COLO668 (cell line): ENCODE measurements around the gene INAFM2.

Source experiments
- DNase-seq: peaks from one replicate; lab custom pipeline; 2025; ENCODE audit not compliant: unreplicated experiment; lab: John Stamatoyannopoulos, UW

INAFM2 gene

DNA sequence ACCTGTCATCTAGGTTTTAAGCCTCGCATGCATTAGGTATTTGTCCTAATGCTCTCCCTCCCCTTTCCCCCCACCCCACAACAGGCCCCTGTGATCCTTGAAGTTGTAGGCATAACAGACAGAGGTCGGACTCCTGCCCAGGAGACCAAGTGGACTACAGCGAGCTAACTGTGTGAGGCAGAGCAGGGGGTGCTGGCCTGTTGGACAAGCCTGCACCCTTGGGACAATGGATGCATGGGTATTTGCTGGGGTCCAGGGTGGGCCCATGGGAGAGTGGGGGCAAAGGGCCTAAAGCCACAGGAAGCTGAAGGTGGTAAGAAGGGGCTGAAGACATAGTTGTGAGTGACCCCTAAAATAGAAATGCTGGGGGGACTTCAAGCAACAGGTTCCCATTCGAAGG, 18.2 kb upstream of the INAFM2 start:
- DNase-seq = no peak

DNA sequence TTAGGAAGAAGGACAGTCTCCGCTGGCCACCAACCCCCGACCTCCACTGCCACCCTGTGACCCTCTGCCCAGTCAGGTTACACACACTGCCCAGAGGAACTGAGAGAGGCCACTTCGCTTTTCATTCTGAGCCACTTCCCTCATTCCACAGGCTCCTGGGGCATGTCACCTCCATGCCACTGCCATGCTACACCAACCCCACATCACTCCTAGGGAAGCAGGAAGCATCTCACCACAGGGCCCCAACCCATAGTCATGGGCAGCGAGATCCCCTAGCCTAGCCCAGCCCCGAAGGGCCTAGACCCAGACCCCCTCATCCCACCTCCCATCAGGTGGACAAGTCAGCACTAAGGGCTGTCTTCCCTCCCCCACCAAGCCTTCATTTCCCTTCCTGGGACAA, 17.1 kb upstream of the INAFM2 start:
- DNase-seq = no peak

DNA sequence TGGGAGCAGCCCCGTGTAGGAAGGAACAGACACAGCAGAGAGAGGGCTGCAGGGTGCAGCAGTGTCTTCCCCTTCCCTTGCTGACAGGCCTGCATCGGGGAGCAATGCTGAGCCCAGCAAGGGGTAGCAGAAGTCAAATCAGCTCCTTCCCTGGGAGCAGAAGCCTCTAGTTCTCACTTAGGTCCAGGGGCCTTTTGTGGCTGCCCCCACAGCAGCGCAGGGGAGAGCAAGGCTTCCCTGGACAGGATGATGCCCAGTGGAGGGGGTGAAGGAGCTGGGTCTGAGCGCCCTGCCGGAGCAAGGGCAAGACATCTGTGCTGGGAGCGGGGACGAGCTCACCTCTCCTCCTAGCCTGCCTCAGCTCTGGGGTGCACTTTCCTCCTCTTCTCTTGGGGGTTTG, 16.6 kb upstream of the INAFM2 start:
- no peak for DNase-seq

DNA sequence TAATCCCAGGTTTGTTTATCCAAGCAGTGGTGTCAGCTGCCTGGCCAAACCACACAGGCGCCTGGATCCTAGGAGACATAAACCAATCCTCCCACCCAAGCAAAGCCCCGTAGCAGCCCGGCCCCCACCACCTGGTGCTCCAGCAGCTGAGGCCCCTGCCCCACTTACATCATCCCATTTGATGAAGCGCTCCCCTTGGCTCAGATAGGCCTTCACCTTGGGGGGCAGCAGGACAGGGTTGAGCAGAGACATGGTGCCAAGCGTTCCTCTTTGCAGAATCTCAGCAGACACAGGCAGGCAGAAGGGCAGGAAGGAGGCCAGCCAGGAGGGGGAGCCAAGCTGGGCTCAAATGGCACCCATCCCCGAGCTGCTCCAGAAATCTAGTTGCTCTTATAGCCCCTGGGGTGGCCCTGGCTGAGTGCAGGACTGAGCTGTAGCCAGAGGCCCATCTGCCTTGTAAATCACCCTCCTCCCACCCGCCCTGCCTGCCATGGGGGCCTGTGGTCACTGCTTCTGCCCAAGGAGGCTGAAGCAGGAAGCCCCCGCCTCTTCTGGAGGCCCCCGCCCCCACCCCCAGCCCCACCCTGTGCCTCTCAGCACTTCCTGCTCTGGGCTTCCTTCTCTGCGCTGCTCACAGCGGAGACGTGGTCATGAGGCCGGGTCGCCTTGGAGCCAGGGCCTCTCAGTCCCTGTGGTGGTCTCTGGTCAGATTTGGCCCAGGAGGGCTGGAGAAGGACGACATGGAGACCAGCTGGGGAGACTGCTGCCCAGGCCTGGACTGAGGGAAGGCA, 15.9 kb upstream of the INAFM2 start, which contains the start of gene PLCB2:
TSS of gene PLCB2 (minus strand) at position 515 of the 791 bp plus-strand sequence. CDS start at position 252, 263 bp downstream.
- DNase-seq = peak; percentile 44

DNA sequence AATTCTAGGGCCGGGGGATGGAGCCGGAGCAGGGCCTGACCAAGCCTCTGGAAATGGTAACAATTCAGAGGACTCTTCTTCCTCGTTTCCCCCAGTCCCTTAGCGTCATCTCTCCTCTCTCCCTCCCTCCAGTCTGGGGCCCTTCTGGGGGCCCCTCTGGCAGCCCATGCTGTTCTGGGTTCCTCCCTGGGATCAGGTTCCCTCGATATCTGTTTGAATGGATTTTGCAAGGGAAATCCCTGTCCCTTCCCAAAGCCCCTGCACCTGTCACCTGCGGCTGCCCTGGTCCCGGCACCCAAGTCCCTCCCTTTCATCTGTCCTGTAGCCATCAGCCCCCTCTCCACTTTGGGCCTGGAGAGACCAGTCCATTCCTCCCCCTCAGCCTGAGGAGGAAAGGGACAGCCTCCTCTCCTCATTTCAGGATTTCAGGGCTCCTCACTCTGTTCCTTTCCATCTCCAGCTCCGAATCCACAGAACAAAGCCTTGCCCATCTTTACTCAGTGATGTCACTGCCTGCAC, 14.1 kb upstream of the INAFM2 start:
- DNase-seq = no peak

DNA sequence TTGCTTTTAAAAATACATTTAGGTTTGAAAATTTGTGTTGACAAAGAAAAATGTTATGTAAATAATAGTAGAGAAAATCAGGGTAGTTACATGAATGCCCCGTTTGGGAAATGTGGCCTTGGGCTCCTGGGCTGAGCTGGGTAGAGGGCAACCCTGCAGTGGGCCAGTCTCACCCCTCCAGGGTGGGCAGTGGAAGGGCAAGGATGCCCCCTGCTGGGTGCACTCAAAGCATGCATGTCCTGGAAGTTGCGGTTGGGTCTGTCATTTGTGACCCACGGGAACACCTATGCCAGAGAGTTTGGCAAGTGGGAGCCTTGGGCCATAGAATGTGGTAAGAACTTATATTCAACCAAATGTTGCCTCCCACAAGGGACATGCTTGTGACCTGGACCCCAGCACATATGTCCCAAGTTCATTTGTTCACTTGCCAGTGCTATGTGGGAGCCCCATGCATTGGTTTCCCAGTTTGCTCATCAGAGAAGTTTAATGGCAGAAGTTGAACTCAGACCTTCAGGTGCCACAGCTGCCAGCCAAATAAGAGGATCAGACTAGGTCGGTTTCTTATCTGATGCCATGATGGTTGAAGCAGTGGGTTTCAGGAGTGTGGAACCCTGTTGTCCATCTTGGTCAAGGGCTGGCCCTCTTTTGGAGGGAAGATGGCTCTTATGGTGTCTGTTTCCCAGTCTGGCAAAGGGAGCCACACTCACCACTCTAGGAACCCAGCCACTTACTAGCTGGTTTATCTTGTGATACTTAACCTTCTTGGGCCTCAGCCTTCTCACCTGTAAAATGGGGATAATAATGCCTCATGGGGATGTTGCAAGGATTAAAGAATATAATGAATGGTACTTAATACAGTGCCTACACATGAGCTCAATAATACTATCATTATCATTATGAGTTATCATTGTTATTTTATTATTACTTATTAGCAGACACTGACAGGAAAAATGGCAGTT, 13.2 kb upstream of the INAFM2 start:
- DNase-seq = peak; percentile 55

DNA sequence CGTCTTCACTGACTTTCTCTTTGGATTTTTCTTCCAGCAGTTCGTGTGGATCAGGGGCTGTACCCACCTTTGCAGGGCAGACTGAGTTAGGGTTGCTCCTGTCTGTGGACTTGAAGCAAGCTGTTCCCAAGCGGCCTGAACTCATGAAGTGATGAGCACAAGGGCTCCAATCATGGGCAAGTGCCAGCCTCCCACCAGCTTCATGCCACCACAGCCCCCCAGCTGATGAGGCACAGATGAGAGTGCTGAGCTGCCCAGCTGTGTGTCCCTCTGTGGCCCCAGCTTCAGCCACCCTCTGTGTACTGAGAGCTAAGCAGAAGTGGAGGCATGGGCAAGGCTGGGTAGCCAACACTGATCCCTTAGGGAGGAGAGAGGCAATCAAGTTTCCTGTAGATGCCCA, 12.5 kb upstream of the INAFM2 start:
- no peak for DNase-seq

DNA sequence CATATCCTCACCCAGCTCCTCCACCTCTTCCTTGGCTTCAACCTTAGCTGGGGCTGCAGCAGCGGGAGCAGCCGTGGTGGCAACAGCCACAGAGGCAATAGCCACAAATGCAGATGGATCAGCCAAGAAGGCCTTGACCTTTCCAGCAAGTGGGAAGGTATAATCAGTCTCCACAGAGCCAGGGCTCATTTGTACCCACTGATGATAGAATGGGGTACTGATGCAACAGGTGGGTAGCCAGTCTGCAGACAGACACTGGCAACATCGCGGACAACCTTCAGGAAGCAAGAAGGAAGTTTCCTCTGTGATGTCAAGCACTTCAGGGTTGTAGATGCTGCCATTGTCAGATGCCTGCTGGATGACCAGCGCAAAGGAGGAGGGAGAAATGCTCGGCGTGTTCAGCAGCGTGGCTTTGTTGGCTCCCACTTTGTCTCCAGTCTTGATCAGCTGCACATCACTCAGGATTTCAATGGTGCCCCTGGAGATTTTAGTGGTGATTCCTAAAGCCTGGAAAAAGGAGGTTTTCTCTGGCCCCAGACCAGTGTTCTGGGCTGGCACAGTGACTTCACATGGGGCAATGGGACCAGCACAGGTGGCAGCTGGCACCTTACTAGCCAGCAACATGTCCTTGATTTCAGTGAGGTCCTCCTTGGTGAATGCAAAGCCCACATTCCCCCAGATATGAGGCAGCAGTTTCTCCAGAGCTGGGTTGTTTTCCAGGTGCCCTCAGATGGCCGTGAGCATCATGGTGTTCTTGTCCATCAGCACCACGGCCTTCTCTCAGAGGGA, 10.9 kb upstream of the INAFM2 start:
- DNase-seq = no peak

DNA sequence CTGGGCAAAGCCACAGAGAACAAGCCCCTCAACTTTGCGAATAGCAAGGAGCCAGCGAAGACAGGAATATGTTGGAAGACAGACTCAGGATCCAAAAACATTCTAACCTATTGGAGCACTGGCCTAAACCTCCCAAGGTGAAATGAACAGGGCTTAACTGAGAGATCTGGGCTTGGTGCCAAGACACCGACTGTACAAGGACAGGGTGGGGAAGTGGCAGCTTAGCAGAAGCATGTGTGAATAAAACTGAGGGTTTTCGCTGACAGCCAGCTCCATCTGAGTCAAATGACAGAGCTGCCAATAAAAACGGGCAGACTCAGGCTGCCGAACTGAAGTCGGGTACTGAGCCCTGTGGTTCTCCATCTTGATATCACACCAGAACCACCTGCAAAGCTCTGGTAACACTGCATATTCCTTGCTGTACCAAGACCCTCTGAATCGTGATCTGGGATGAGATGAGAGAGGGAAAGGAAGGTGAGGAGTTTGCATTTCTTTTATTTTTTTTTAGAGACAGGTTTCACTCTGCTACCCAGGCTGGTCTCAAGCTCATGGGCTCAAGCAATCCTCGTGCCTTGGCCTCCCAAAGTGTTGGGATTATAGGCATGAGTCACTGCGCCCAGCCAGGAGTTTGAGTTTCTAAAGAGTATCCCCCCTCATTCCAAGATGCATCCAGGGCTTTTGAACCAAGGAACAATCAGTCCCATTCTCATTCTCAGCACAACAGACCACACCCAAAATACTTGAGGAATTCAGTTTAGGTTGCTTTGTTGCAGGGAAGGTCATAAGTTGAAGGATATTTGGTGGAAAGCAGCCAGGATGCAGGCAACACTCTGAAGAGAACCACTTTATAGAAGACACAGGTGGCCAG, 9.7 kb upstream of the INAFM2 start:
- DNase-seq = peak; percentile 80

DNA sequence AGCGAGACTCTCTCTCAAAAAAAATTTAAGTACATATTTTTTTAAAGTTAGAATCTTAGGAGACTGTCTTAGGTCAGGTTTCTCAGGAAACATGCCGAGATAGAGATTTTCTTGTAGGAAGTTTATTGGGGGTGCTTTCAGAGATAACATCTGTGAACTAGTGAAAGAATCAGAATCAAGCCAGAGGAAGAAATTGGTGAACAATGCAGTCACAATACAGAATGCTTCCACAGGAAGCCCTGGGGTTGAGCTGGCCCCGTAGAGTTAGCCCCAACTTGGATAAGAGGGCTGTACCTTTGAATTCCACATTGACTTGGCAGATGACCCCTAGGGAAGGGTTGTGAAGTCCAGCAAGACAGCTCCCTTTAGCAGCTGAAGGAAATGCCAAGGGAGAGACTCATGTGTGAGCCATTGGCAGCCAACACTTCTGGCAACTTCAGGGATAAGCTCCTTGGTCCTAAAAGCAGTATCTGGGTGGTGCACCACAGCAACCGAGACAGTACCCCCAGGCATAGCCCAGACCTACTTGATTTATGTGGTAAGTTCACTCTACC, 8.7 kb upstream of the INAFM2 start:
- DNase-seq = no peak

DNA sequence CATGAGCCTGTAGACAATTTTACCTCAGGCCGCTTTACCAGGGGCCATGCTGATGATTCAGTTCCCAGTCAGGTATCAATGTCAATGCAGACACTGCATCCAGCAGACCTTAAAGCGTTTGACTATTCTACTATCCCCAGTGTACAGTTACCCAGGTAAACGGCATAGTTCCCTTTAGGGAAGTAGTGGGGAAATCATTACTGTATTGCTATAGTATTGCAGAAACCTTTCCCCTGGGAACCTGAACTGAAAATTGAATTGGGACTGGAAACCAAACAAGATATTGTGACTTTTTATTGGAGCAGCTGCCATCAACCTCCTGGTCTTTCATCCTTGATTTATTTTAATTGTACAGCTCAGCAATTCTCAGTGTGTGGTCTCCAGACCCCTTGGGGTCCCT, 6.6 kb upstream of the INAFM2 start:
- no peak for DNase-seq

DNA sequence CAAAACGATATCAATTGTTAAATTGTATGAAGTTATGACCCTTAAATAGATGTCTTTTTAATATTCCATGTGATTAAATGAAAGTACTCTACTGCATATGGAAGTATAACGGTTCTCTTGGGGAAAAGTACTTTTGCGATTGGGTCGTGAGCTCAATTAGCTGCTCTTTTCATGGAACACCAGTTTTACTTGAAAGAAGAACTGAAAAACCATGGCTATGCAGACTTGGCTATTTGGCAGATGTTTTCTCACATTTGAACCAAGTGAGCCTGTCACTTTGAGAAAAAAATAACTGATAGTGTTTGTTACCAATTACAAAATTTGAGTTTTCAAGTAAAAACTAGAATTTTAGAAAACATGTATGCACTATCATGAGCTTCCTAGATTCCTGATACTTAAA, 5.9 kb upstream of the INAFM2 start:
- DNase-seq = no peak

DNA sequence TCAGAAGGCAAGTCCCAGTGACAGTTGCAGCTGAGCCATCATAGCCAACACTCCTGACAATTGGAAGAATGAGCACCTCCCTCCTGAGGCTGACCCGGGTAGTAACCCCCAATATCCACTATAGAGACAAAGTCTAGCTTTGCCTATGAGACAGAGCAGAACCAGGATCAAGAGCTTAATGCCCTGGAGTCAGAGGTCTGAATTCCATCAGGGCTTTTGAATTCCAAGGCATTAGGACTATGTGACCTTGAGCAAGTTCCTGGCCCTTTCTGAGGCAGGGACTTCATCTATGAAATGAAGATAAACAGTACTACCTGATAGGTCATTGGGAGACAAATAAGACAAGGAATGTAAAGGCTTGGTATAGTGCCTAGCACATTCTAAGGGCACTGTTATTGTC, 3.1 kb upstream of the INAFM2 start:
- no peak for DNase-seq

DNA sequence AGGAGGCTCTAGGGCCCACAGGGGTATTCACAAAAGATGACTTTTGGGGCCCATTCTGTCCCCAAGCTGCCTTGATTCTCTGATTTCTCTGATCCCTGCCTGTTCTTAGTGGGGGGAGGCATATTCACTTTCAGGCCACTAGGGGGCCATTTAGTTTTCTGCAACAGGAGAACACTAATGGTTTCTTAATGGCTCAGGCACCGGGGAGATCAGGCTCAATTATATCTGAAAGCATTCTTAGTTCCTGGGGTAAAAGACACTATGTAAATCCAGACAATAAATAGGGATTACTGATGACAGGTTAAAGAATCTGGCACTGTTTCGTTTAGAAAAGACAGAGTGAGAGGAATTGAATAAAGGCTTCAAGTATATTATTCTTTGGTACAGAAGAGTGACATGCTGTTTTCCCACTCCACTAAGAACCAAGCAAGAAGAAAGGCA, 2.5 kb upstream of the INAFM2 start:
- DNase-seq = peak; percentile 44

DNA sequence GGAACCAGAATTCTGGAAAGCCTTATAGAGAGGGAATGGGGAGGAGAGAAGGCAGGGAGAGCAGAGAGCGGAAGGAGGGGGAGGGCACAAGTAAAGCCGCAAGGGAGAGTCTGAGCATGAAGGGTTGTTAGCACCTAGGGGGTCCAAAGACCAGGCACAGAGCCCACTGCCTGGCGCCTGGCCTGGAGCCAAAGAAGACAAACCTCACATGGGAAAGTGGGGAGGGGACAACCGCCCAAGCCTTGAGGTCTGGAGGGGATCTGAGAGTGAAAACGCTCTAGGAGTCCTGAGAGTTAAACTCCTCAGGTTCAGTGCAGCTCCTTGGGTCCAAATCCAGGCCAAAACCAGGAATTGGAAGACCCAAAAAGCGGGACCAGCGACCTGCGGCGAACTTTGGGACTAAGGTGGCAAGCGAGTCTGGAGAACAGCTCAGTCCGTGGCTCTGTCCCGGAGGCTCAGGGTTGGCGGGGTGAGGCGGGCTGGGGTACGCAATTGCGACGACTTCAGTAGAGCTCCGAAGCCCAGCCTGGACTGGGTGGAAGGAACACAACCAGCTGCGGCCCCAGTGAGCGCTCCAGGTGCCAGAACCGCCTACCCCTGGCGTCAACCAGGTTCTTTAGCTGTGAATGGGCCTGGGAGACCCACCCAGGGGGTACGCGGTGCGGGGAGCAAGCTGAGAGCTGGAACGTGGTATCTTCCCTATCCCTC, 807 bp upstream of the INAFM2 start:
- DNase-seq = no peak

DNA sequence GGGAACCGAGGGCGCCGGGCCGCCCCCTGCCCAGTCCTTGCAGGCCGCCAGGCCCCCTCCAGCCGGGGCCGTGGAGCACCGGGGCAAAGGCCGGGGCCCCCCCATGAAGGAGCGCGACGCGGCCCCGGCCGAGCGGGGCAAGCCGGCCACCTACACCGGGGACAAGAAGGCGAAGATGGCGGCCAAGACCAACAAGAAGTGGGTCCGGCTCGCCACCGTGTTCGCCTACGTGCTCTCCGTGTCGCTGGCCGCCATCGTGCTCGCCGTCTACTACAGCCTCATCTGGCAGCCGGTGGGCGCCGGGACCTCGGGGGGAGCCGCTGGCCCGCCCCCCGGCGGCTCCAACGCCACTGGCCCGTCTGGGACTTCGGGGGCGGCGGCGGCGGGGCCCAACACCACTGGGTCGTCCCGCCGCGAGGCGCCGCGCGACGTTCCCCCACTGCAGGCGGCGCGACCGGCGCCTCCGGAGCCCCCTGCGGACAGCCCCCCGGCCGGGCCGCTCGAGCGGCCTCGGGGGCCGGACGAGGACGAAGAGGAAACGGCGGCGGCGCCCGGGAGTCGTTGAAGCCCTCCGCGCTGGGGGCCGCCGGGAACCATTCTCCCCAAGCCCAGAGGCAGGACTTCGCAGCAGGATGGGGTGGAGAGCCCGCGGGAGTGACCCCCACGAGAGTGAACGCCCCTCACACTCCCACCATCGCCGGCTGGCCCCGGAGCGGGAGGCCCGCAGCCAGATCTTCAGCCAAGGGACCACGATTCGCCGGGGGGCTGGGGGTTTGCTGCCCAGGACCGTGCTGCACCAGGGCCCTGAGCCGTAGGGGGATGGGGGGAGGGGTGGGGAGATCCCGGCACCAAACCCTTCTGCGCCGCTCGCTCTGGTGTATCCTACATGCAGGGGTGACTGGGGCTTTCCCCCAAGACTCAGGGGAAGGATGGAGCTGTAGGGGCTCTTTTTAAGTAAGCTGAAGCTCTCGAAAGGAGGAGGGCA, 753 bp downstream of the INAFM2 start:
- DNase-seq = peak; percentile 51

DNA sequence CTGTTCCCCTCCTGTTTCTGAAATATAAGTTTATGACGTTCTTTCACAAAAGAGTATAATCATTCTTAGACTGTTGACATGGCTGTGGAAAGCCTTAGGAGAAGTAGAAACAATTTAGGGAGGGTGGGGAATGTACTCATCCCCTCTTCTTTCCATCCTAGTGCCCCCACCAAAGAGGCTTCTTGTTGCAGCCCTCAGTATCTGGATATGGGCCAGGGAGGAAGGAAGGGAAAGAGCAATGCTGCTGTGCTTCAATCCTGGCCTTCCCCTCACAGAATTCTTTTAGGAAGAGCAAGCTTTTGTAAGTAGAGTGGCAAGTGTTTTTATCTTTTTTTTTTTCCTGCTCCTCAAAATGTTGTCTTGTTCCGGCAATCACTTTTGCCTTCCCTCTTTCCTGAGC, 1.7 kb downstream of the INAFM2 start:
- no peak for DNase-seq

DNA sequence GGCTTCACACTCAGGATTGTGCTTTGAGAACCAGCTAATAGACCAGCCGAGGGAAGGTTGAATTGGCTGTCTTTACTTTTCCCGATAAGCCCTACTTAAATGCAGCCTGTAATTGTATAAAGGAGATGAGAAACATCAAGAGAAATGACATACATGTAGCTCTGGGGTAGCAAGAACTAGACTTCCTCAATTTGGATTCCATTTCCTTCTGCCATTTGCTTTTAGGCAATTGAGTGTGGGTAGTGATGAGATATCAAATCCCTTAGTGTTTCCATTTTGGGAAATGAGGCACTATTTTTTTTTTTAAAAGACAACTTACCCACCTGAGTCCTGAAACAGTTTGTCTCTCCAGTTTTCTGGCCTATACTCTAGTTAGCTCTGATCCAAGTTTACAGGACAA, 2.2 kb downstream of the INAFM2 start:
- DNase-seq = no peak
